GM19351 (cell line): ENCODE results near the gene STIP1.

ENCODE experiments used
- ATAC-seq: cut with Tn5 transposase; IDR thresholded peaks from one replicate; pipeline ENCODE4 v1.9.1; 2021; ENCODE audit warnings: mild to moderate bottlenecking, moderate library complexity; ENCODE audit not compliant: unreplicated experiment

Gene STIP1

GRCh38 chr11:64185693-64186491 is at the start of gene STIP1:
TSS of gene STIP1 (plus strand) at chr11:64186171. CDS start at chr11:64186262, 91 bp downstream.
- peak; percentile 86 for ATAC-seq

- ATAC-seq: no peak
These were observed 49.1 kb upstream of the STIP1 start for GRCh38 chr11:64136765-64137441.

GRCh38 chr11:64138398-64138797 is 47.6 kb upstream of the STIP1 start:
- ATAC-seq: no peak

- ATAC-seq: no peak
These were observed 46.9 kb upstream of the STIP1 start for GRCh38 chr11:64139049-64139448.

GRCh38 chr11:64140082-64140481 is 45.9 kb upstream of the STIP1 start:
- ATAC-seq: no peak

- ATAC-seq: no peak
These were observed 44.7 kb upstream of the STIP1 start for GRCh38 chr11:64141081-64141783.

DNA sequence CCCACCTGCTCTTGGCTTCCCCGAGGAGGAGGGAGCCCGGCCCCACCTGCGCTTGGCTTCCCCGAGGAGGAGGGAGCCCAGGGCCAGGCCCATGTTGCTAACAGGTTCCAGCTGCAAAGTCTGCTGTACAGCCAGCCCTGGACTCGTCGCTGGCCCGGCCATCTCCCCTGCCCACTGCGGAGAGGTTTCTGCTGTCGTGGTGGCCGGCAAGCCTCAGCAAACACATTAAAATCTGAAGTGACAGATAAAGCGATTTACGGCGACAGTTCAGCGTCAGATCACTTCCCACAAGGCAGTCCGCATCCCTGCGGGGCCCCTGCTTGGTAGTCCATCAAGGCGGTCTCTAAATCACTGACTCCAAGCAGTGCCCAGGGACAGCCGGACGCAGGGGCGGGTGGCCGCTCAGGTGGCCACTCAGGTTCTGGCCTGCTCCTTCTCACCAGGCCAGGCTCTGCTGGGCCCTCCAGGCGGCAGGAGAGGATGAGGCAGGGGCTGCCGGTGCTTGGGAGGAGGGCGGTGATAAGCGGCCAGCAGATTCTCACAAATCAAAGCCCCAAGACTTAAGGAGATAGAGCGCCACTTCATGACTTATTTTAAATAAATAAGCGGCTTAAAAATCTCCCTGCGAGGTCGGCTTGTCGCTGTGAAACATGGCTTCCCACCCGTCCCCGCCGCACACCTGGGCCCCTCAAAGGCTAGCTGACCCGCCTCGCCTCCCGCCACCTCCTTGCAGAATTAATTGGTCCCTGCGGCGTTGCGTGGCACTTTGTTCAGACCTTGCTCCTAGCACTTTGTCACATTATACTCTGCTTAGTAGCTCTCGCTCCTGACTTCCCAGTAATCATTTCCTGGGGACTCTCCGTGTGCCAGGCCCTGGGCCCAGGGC is 41.1 kb upstream of the STIP1 start:
- no peak for ATAC-seq

- no peak for ATAC-seq
These were observed 39.7 kb upstream of the STIP1 start for GRCh38 chr11:64146036-64146955.

GRCh38 chr11:64148226-64148916 is 37.6 kb upstream of the STIP1 start:
- no peak for ATAC-seq

GRCh38 chr11:64148917-64149617 is 36.9 kb upstream of the STIP1 start:
- ATAC-seq: no peak

GRCh38 chr11:64150051-64150450 is 35.9 kb upstream of the STIP1 start:
- ATAC-seq: no peak

DNA sequence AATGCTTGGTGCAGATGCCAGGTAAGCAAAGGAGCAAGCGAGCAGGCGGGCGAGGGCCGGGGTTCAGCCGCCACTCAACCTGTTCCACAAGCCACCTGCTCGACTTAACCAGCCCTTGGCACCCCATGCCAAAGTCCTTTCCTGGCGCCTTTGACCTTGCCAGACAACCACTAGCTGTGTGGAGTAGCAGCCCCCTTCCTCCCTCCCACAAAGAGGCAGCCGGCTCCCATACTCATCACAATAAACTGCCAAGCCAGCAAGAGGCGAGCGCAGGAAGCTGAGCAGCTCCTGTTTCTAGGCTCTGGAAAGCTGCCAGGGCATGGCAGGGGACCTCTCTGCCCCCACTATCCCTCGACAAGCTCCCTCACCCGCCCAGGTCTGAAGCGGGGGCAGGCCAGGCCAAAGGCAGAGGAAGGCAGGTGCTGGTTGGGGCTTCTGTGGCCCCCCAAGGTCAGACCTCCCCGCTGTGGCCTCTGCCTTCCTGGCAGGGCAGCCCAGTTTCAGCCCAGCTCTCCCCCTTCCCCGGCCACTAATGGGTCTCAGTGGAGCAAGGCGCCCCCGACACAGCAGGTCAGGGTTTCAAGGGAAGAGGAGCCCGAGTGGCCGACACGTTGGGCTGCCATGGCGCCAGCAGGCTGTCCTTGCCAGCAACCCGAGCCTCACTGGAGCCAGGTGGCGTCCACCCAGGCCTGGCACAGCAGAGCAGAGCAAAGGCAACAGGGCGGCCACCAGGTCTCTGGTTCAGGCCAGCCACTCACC is 35.3 kb upstream of the STIP1 start:
- ATAC-seq: no peak

DNA sequence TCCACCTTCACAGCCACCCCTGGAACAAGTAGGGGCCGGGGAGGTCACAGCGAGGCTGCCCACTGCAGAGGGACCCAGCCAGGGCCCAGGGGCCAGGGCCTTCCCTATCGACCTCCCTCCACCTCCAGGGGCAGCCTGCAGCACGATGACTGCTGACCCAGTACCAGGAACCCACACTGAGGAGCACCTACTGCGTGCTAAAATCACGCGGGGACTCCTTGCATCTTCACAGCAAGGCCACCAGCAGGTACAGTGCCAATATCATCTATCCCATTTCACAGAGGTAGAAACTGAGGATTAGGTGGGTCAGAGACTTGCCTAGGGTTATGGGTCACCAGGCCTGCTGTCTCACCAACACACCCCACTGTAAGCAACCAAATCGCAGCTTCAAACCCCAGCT is 34.6 kb upstream of the STIP1 start:
- ATAC-seq: no peak

DNA sequence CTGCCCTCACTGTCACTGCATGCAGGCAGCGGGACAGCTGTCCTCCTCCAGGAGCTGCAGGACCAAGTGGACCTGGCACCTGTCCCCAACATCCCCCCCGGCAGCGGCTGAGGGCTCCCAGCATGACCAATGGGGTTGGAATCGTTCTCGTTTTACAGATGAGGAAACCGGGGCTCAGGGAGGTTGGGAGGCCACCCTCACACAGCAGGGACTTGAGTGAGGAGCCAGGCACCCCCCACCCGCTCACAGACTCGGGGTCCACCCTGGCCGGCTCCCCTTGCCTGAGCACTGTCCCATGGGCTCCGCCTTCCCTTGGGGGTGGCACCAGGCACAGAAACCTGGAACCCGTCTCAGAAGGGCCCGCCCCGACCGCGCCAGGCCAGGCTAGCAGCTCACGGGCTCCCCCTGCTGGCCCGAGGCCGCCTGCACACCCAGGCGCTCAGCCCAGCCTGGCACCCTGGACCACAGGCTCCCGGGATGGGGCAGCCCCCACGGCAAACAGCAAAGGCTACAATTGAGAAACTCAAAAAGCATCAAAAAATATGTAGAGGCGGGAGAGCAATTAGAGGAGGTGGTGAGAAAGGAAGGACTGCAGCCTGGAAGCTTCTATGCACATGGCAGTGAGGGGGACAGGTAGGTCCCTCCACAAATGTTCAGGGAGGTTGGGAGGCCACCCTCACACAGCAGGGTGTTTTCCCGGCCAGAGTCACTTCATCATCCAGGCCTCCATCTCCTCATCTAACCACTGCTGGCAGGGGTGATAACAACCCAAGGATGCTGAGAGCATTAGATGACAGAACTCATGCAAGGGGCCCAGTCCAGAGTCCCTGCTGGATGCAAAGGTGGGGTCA is 32.9 kb upstream of the STIP1 start:
- peak; percentile 44 for ATAC-seq

DNA sequence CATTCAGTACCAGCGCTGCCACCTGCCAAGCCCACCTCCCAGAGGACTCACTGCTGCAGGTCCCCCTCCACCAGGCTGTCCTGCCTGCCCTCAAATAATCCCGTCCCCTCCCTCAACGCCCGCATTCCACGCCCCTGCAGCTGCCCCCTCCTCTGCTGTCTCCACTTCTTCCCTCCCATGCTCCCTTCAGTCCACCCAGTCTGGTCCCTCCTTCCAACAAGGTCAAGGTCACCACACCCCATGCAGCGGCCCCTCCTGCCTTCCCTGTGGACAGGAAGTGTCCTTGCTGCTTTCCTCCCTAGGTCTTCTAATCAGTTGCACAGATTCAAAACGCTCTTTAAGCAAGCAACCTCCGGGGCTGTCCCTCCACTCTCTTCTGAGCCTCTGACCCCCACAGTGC is 32.2 kb upstream of the STIP1 start:
- ATAC-seq: no peak

DNA sequence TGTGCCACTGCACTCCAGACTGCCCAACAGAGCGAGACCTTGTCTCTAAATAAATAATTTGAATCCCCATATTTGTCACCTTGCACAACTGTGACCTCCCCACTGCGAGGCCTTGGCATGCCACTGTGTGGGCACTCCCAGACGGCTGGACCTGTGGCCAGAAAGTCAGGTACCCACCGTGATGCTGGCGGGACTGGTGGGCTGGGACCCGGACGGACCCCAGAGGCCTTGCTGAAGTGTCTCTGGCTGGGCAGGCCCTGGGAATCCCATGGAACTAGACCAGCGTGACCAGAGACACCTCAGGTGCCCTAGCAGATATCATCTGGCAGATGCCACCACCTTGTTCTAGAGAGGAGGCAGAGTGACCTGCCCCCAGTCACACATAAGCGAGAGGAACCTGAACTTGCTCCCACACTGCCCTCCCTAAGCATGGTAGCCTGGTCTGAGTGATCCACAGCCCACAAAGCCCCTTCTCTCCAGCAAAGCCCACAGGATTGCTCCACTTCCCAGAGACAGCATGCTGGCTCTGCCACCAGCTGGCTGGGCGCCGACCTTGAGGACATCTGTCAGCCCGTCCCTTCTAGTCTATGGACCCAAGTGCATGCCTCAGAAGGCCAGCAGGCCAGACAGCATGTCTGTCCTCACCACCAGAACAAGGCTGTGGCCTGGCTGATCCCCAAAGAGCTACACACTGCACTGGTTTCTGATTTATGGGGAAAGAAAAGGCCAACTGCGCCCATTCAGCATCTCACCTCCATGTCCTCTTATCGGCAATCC is 29.5 kb upstream of the STIP1 start:
- ATAC-seq: no peak
